COLO668 (cell line): ENCODE data around the gene SECISBP2.
"Not testable (repeated sequence)": the region's sequence is repeated elsewhere in the genome, so short reads cannot be mapped to it uniquely, and the experiment has no call there.

ENCODE experiments used
- DNase-seq: peaks from one replicate; lab custom pipeline; 2025; ENCODE audit not compliant: unreplicated experiment; lab: John Stamatoyannopoulos, UW

The SECISBP2 gene, protein sequence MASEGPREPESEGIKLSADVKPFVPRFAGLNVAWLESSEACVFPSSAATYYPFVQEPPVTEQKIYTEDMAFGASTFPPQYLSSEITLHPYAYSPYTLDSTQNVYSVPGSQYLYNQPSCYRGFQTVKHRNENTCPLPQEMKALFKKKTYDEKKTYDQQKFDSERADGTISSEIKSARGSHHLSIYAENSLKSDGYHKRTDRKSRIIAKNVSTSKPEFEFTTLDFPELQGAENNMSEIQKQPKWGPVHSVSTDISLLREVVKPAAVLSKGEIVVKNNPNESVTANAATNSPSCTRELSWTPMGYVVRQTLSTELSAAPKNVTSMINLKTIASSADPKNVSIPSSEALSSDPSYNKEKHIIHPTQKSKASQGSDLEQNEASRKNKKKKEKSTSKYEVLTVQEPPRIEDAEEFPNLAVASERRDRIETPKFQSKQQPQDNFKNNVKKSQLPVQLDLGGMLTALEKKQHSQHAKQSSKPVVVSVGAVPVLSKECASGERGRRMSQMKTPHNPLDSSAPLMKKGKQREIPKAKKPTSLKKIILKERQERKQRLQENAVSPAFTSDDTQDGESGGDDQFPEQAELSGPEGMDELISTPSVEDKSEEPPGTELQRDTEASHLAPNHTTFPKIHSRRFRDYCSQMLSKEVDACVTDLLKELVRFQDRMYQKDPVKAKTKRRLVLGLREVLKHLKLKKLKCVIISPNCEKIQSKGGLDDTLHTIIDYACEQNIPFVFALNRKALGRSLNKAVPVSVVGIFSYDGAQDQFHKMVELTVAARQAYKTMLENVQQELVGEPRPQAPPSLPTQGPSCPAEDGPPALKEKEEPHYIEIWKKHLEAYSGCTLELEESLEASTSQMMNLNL

DNA sequence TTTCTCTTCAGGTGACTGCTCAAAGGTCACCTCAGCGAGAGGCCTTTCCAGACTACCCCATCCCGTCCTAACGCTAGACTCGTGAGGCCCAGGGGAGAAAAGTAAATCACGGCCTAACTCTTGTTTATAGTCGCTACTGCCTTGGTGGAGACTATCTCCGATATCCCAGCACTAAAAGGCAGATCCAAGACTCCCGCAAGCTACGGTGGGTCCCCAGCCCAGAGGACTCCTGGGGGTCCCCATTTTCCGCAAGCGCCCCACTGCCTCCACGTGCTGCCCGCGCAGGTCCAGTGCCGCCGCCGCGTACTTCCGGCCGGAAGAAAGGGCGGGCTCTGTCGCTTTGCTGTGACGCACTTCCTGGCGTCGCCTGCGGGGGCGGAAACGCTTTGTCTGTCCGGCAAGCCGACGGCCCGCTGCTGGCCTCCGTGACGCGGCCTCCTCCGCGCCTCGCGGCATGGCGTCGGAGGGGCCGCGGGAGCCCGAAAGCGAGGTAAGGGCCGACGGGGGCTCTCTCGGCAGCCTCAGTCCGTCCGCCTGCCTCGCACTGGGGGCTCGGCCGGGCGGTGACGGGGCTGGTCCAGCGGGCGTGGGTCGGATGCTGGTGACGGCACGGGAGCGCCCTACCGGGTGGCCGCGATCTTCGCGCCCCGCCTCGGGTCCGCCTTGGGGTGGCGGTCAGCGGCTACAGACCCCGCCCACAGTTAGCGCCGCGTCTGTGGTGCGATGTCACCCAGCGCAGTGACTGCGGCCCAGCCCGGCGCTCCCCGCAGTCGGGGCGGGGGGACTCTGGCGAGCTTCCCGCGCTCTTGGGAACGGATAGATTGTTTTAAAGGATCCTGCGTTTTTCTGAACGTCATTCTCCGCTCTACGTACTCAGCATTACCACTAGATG lies at the start of gene SECISBP2:
TSS of gene SECISBP2 (plus strand) at position 378 of the 892 bp plus-strand sequence. CDS start at position 455, 77 bp downstream.
- peak; percentile 96 for DNase-seq

DNA sequence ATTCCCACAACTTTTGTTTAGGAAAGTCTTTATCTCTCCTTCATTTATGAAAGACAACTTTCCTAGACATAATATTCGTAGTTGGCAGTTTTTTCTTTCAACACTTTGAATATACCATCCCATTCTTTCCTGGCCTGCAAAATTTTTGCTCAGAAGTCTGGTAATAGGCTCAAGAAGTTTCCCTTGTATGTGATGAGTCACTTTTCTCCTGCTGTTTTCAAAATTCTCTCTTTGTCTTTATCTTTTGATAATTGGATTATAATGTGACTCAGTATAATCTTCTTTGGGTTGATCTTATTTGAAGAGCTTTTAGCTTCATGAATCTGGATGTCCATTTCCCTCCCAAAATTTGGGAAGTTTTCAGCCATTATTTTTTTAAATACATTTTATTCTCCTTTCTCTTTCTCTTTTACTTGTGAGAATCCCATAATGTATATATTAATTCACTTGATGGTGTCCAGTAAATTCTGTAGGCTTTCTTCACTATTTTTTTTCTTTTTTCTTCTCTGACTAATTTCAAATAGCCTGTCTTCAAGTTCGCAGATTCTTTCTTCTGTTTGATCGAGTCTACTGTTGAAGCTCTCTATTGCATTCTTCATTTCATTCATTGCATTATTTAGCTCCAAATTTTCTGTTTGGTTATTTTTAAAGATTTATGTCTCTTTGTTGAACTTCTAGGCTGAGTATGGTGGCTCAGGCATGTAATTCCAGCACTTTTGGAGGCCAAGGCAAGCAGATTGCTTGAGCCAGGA lies 44.6 kb upstream of the SECISBP2 start:
- DNase-seq: no peak

DNA sequence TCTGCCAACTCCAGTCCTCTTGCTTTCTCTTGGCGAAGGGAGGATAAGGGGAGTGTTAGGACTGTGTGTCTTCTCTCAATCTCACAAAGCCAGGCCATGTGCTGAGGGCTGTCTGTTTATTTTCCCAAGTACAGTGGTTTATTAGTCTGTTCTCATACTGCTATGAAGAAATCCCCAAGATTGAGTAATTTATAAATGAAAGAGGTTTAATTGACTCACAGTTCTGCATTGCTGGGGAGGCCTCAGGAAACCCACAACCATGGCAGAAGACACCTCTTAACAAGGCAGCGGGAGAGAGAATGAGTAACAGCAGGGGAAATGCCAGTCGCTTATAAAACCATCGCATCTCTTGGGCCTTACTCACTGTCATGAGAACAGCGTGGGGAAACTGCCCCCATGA lies 43.5 kb upstream of the SECISBP2 start:
- no peak for DNase-seq

DNA sequence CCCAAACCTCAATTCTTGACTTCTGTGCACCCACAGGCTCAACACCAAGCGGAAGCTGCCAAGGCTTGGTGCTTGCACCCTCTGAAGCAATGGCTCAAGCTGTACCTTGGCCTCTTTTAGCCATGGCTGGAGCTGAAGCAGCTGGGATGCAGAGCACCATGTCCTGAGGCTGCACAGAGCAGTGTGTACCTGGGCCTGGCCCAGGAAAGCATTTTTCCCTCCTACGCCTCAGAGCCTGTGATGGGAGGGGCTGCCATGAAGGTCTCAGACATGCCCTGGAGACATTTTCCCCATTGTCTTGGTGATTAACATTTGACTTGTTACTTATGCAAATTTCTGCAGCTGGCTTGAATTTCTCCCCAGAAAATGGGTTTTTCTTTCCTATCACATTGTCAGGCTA lies 42.3 kb upstream of the SECISBP2 start:
- not testable (repeated sequence) for DNase-seq

DNA sequence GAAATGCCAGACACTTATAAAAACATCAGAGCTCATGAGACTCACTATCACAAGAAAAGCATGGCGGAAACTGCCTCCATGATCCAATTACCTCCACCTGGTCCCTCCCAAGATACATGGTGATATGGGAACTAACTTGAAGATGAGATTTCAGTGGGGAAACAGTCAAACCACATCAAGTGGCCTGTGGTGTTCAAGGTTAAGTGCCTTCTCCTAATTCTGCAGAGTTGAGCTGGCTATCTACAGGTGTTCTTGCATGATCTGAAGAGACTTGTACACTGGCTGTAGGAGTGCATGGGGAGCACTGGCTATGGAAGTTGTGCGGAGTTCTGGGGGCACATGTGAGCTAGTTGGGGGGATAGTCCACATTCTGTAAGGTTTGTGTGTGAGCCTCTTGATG lies 41.3 kb upstream of the SECISBP2 start:
- DNase-seq: no peak

DNA sequence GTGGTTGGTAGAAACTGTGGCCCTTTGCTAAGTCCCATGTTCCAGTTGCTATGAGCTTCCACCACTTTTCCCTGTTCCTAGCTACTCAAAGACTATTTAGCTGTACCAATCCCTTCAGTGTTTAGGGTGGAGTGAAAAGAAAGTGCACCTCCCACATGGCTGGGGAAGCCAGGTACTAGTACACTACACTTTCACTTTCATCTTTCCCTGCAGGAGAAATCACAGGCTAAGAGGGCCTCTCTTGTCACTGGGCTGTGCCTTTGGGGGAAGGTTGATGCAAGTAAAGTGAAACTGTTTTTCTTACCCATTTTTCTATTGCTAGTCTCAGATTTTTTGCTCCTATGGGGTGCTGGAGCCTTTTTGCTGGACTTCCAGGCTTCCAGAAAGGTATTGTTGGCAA lies 40.8 kb upstream of the SECISBP2 start:
- no peak for DNase-seq

DNA sequence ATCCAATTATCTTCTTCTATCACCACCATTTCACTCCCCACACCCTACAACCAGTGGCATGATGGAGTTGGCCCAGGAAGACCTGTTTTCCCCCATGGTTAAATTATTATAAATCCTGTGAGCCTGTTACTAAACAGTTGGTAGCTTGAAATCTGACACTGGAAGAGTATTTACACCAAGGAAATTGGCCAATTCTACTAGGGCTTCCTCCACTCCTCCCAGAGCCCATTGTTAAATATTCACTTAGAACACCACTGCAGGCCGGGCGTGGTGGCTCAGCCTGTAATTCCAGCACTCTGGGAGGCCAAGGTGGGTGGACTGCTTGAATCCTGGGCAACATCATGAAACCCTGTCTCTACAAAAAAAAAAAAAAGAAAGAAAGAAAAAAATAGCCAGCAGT lies 39.7 kb upstream of the SECISBP2 start:
- no peak for DNase-seq

DNA sequence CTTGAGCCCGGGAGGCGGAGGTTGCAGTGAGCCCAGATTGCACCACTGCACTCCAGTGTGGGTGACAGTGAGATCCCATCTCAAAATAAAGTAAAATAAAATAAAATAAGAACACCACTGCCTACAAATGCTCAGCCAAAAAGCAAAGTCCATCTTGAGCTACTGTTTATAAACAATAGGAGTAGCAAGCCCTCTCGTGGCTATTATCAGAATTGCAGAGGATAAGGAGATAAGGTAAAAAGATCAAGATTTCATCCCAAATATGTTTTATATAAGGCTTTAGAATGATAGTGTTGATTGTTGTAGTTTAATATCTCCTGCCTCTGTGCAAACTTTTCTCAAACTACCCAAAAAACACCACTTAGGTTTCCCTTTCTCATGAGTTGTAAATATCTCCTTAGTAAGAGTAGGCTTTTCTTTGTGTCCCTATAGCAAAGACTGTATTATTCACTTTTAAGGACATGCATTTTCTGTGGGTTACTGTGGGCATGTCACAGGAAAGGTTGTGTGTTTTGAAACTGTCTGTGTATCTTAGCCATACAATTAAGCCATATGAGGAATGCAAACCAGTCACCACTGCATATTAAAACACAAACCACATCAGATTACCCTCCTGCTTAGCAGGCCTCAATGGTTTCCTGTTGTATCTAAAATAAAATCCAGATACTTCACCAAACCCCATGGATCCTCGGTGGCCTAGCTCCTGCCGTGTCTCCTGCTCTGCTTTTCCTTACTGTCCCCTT lies 39.1 kb upstream of the SECISBP2 start:
- peak; percentile 20 for DNase-seq

DNA sequence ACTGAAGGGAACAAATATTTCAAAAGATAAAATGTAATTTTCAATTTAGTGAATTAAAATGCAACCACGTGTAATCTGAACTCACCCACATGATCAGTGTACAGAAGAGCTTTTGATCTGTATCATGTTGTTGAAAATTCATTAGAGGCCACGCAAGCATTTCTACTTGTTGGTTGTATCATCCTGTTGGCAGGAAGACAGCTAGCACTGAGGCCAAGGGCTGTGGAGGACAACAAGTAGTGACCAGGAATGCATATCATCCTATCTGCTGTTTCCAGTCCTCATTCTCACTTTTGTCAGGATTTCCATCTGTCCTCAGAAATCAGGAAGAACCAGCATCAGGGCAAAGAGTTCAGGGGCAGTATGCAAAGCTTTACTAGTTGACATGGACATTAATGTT lies 37.2 kb upstream of the SECISBP2 start:
- DNase-seq: no peak

DNA sequence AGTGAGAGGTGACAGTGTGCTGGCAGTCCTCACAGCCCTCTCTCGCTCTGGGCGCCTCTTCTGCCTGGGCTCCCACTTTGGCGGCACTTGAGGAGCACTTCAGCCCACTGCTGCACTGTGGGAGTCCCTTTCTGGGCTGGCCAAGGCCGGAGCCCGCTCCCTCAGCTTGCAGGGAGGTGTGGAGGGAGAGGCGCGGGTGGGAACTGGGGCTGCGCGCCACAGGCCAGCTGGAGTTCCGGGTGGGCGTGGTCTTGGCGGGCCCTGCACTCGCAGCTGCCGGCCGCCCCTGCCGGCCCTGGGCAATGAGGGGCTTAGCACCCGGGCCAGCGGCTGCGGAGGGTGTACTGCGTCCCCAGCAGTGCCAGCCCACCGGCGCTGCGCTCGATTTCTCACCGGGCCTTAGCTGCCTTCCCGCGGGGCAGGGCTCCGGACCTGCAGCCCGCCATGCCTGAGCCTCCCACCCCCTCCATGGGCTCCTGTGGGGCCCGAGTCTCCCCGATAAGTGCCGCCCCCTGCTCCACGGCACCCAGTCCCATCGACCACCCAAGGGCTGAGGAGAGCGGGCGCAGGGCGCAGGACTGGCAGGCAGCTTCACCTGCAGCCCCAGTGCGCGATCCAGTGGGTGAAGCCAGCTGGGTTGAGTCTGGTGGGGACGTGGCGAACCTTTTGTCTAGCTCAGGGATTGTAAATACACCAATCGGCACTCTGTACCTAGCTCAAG lies 35.9 kb upstream of the SECISBP2 start:
- peak; percentile 8 for DNase-seq

DNA sequence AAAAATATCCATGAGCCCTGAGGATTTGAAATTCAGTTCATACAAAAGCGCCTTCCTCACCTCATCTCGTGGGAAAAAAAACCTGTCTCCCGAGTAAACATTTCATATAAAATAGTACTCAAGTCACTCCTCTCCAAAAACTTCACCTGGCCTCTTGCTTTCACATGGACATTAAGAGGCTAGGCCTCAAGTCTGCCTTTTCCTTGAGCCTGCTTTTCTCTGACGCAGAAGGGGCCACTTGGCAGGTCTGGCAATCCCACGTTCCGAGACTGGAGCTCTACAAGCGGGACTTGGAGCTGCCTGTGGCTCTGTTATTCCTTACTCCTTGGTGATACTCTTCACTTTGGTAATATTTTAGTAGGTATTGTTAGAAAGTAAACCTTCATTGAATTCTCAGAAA lies 34.2 kb upstream of the SECISBP2 start:
- no peak for DNase-seq

DNA sequence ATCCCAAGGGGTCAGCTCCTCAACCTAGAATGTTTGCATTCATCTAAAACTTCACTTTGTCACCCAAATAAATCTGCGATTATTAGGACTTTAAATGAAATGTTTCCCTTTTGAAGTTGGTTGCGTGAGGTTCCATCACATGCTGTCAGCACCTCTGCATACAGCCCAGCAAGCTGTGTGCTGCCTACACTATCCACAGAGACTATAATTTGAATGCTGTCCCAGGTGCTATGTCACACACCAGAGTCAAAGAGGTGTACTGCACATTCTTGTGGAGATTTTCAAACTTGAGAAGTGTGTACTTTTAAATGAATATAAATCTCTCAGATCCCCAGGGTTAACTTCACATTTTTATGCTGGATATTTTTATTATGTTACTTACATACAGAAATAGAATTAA lies 26.6 kb upstream of the SECISBP2 start:
- DNase-seq: no peak

DNA sequence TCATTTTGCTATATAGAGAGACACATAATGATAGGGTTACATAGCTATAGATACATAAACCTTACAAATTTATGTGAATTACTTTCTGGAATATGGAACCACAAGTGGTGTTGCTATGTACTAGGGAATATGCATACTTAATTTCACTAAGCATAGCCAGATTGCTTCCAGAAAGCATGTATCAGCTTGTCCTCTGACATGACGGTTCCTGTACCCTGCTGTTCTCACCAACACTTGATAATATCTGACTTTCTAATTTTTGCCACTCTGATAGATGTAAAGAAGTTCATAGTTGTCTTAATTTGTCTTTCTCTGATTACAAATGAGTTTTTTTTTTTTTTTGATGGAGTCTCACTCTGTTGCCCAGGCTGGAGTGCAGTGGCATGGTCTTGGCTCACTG lies 25.3 kb upstream of the SECISBP2 start:
- no peak for DNase-seq

DNA sequence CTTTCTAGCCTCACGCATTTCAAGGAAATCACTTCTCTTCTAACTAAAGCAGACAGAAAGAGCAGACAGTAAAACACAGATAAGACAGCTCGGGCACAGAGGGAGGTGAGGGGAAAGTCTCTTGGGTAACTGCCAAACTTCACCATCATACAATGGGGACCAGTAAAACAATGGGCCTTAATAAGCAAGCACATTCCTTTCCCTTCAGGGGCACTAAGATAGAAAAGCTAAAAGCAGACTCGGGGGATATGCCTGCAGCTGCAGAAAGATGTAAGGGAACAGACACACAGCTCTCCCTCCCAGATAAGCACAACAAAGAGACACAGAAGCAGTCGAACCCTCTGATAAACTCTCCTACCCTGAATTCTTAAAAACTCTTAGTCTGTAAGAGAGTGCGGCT lies 22.9 kb upstream of the SECISBP2 start:
- DNase-seq: no peak

DNA sequence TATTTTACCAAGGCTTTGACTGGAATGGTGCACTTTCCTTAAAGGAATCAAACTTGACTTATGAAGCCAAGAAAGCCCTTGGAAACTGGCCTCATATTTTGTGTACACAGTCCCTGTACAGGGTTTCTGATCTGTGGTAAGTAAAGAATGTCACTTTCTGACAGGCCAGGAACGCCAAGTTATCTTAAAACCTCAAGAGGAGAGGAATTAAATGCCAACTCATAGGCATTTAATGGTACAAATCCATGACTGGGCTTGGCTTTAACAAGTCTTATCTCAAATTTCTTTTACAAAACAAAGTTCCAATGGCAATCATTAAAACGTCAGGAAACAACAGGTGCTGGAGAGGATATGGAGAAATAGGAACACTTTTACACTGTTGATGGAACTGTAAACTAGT lies 16.3 kb upstream of the SECISBP2 start:
- DNase-seq: not testable (repeated sequence)

DNA sequence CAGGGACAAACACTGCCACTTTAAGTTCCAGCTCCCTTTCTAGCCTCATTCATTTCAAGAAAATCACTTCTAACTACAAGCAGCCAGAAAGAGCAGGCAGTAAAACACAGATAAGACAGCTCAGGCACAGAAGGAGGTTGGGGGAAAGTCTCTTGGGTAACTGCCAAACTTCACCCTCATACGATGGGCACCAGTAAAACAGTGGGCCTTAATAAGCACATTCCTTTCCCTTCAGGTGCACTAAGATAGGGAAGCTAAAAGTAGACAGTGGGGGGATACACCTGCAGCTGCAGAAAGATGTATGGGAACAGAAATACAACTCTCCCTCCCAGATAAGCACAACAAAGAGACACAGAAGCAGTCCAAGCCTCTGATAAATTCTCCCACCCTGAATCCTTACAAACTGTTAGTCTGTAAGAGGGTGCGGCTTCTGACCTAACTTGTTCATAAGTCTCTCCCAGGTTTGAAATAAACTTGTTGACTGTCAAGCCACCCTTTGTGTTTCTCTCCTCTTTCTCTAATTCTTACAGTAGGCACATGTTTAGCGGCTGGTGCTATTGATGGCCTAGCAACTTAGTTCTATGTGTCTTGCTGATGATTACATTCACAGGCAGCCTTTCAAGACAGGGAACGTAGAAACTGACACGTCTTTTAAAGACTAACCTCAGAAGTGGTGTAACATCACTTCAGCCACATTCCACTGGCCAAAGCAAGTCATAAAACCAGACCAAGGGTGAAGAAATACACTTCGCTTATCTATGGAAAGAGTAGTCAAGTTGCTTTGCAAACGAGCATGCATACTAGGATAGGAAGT lies 14.1 kb upstream of the SECISBP2 start:
- no peak for DNase-seq

DNA sequence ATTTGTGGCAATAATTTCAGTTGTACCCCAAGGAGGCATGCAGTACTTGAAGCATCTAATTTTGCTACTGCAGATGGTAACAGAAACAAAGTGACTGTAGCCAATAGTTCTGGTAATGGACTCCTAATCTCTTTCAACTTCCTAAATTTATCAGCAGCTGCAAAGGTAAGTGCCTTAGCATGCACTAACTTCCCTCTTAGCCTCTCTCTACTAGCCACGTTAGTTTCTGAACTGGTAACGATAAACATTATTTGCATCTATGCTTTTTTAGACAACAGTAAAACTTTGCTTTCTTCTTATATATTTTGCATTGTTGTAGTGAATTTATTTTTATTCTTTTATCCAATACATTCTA lies 13.5 kb upstream of the SECISBP2 start:
- no peak for DNase-seq

DNA sequence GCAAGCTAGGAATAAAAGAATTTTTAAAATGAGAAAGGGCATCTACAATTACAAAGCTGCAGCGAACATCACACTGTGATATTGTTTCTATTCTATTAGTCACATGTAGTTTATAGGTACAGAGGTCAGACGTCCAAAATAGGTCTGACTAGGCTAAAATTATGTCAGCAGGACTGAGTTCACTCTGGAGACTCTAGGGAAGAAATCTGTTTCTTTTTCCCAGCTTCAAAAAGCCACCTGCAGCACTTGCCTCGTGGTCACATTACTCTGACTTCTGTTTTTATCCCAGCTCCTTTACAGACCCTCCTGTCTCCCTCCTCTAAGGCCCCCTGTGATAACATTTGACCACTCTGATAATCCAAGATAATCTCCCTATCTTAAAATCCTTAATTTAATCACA lies 12.4 kb upstream of the SECISBP2 start:
- DNase-seq: no peak
